HG03060 (cell line): ENCODE measurements around the gene SCARB1.

Experiments
- ATAC-seq: cut with Tn5 transposase; IDR thresholded peaks from one replicate; pipeline ENCODE4 v1.9.1; 2021; ENCODE audit warnings: low read depth, moderate number of reproducible peaks; ENCODE audit not compliant: unreplicated experiment

SCARB1 gene

GRCh38 chr12:124765581-124766489, 97.8 kb downstream of the SCARB1 start:
- no peak for ATAC-seq

GRCh38 chr12:124764870-124765580, 98.6 kb downstream of the SCARB1 start:
- no peak for ATAC-seq

- no peak for ATAC-seq
Measured at GRCh38 chr12:124764451-124764850, 99.2 kb downstream of the SCARB1 start.

- ATAC-seq = no peak
Measured at GRCh38 chr12:124763594-124763979, 100.1 kb downstream of the SCARB1 start.

GRCh38 chr12:124762791-124763593, 100.7 kb downstream of the SCARB1 start:
- ATAC-seq = no peak

- ATAC-seq = no peak
Measured at GRCh38 chr12:124762384-124762783, 101.3 kb downstream of the SCARB1 start.

- no peak for ATAC-seq
Measured at GRCh38 chr12:124761871-124762270, 101.8 kb downstream of the SCARB1 start.

GRCh38 chr12:124761056-124761455, 102.6 kb downstream of the SCARB1 start:
- ATAC-seq = no peak

GRCh38 chr12:124760560-124760959, 103.1 kb downstream of the SCARB1 start:
- no peak for ATAC-seq

- no peak for ATAC-seq
Measured at GRCh38 chr12:124759841-124760503, 103.7 kb downstream of the SCARB1 start.

- ATAC-seq = no peak
Measured at GRCh38 chr12:124758266-124759220, 105.1 kb downstream of the SCARB1 start.

- no peak for ATAC-seq
Measured at GRCh38 chr12:124757329-124757728, 106.3 kb downstream of the SCARB1 start.

GRCh38 chr12:124756760-124757159, 106.9 kb downstream of the SCARB1 start:
- ATAC-seq = no peak

- ATAC-seq = no peak
Measured at GRCh38 chr12:124756166-124756565, 107.5 kb downstream of the SCARB1 start.

- ATAC-seq = no peak
Measured at GRCh38 chr12:124755801-124756148, 107.9 kb downstream of the SCARB1 start.

- ATAC-seq = no peak
Measured at GRCh38 chr12:124754949-124755800, 108.5 kb downstream of the SCARB1 start.

GRCh38 chr12:124754491-124754890, 109.2 kb downstream of the SCARB1 start:
- ATAC-seq = no peak

- no peak for ATAC-seq
Measured at GRCh38 chr12:124753993-124754392, 109.7 kb downstream of the SCARB1 start.

- no peak for ATAC-seq
Measured at GRCh38 chr12:124753228-124753591, 110.5 kb downstream of the SCARB1 start.
